GM12801 (cell line): ENCODE results near the gene ADGRL1.

ENCODE experiments used
- TF ChIP-seq, protein P1 (sequence below): IDR thresholded peaks from one replicate; pipeline ENCODE4 v1.5.1; 2011; ENCODE audit warnings: control low read depth; ENCODE audit not compliant: insufficient read length; ENCODE audit errors: extremely low read depth

Gene ADGRL1

GRCh38 chr19:14160017-14160703 lies 45.8 kb downstream of the ADGRL1 start:
- TF ChIP-seq, protein P1, sequence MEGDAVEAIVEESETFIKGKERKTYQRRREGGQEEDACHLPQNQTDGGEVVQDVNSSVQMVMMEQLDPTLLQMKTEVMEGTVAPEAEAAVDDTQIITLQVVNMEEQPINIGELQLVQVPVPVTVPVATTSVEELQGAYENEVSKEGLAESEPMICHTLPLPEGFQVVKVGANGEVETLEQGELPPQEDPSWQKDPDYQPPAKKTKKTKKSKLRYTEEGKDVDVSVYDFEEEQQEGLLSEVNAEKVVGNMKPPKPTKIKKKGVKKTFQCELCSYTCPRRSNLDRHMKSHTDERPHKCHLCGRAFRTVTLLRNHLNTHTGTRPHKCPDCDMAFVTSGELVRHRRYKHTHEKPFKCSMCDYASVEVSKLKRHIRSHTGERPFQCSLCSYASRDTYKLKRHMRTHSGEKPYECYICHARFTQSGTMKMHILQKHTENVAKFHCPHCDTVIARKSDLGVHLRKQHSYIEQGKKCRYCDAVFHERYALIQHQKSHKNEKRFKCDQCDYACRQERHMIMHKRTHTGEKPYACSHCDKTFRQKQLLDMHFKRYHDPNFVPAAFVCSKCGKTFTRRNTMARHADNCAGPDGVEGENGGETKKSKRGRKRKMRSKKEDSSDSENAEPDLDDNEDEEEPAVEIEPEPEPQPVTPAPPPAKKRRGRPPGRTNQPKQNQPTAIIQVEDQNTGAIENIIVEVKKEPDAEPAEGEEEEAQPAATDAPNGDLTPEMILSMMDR, result no peak

- TF ChIP-seq, protein P1, result no peak
These were observed 46.9 kb downstream of the ADGRL1 start for GRCh38 chr19:14159059-14159458.

DNA sequence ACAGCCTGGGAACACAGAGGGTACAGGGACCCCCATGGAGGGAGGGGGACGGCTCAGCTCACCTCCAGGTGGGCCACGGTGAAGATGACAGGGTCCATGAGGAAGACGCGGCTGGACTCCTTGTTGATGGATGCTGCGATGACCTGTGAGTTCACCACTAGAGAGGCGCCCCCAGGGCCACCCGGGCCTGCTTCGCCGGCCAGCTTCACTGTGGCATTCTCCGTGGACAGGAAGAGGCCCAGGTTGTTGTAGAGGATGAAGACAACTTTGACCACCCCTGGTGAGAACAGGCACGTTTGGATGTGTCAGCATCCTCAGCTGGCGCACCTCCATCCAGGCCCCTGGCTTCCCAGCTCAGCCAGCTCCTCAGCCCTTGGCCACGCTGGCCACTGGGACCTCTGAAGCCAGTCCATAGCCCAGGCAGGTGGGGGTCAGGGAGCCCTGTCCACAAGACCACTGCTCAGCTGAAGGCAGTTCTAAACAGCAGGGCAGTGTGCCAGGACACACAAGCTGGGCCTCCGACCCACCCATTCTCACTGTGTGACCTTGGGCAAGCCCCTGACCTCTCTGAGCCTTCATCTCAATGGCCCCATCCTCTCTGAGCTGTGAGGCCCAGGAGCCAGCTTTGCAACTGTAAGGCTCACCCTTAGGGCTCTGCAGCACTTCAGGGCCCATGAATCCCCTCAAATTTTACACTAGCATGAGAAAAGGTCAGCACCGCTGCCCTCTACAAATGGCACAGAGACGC lies 47.5 kb downstream of the ADGRL1 start:
- TF ChIP-seq, protein P1, result no peak

GRCh38 chr19:14156971-14157717 lies 48.8 kb downstream of the ADGRL1 start:
- TF ChIP-seq, protein P1, result no peak

- TF ChIP-seq, protein P1, result no peak
These were observed 49.8 kb downstream of the ADGRL1 start for GRCh38 chr19:14156122-14156521.

DNA sequence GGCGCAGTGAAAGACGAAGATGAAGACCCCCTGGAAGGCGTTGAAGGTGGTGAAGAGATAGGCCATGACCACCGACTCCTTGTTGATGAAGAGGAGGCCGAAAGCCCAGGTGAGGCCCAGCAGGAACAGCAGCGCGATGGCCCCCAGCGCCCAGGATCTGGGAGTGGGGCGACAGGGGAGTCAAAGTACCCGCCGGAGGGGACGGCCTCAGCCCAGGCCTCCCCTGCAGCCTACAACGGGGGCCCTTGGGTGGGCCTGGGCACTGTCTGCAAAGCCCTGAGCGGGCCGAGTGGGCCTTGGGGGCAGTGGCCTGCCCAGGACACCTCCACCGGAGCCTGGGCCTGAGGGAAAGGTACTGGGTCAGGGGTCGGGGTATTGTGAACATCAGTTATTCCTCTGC lies 50.6 kb downstream of the ADGRL1 start:
- TF ChIP-seq, protein P1, result no peak

DNA sequence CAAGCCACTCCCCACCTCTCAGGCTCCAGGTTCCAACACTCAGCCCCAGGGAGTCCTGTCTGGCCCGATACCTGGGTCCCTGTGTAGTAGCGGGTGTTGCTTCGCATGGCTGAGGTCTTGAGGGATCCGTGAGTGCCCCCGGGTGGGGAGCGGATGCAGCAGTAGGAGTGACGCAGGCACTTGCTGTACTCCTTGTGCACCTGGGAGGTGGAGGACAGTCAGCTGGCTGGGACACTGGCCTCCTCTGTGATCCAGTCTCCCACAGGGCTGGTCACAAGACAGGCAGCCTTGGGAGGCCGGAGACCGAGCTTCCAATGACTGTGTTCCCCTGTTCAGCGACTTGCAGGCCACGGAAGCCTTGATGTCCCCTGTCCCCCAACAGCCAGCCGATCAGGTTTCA lies 53.3 kb downstream of the ADGRL1 start:
- TF ChIP-seq, protein P1, result no peak
